Embryonic facial prominence (tissue), 1 donor: ENCODE results near the gene DNASE2.

Experiments
- DNase-seq: peaks from one replicate; pipeline ENCODE4 v3.0.0-alpha.2; 2016; ENCODE audit errors: extremely low spot score

The DNASE2 gene

GRCh38 chr19:12834566-12834943 is 46.7 kb downstream of the DNASE2 start, which contains the start of gene RTBDN:
Gene RTBDN, minus strand, starts transcription at chr19:12834579. Its CDS starts 4,600 bp downstream, at chr19:12829979.
- DNase-seq, result no peak

GRCh38 chr19:12833738-12834565 is 47.3 kb downstream of the DNASE2 start:
- DNase-seq, result no peak

- no peak for DNase-seq
Observed at GRCh38 chr19:12833418-12833737, 47.9 kb downstream of the DNASE2 start.

GRCh38 chr19:12828494-12828893 is 52.8 kb downstream of the DNASE2 start:
- DNase-seq, result no peak

GRCh38 chr19:12825254-12826131 is 55.8 kb downstream of the DNASE2 start:
- no peak for DNase-seq
